ENCODE data around the gene DNAJC24.
A peak's percentile ranks its signal among the peaks of the same experiment; 100 is the strongest.

The DNAJC24 gene

DNA sequence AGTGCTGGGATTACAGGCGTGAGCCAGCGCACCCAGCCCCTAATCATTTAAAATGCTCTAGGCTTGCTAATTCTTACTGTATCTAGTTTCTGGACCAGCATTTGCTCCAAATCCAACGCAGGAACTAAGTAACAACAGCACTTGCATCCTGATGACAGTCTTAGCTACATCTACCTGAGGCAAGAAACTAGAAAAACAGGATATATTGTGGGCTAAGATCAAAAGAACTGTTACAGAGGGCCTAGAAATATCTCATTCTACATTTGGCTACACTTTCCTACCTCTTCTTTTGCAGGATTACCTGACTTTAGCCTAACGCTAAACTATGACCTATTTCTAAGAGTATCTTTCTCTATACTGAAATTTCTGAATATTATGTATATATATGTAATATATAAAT, 7.9 kb upstream of the DNAJC24 start:
- ChIA-PET POLR2A (no interaction called here), CTCF (no interaction called here)
- DNase-seq (ENCODE audit: extremely low spot score): no peak
- TF ChIP-seq, protein P1, sequence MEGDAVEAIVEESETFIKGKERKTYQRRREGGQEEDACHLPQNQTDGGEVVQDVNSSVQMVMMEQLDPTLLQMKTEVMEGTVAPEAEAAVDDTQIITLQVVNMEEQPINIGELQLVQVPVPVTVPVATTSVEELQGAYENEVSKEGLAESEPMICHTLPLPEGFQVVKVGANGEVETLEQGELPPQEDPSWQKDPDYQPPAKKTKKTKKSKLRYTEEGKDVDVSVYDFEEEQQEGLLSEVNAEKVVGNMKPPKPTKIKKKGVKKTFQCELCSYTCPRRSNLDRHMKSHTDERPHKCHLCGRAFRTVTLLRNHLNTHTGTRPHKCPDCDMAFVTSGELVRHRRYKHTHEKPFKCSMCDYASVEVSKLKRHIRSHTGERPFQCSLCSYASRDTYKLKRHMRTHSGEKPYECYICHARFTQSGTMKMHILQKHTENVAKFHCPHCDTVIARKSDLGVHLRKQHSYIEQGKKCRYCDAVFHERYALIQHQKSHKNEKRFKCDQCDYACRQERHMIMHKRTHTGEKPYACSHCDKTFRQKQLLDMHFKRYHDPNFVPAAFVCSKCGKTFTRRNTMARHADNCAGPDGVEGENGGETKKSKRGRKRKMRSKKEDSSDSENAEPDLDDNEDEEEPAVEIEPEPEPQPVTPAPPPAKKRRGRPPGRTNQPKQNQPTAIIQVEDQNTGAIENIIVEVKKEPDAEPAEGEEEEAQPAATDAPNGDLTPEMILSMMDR (IDR thresholded peaks at IDR 0.05; ENCODE audit: control extremely low read depth, extremely low read depth, low read depth, missing control alignments): no peak

DNA sequence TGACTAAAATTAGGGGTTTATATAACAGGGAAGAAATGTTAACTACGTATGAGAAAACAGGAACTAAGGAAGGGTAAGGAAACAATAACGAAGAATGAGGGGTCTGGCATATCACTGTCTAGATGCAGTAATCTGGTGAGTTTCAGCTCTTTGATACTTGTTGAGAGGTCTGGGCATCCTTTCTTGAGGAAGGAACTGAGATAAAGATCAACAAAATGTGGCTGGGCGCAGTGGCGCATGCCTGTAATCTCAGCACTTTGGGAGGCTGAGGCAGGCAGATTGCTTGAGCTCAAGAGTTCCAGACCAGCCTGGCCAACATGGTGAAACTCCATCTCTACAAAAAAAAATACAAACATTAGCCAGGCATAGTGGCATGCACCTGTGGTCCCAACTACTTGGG, 2.9 kb upstream of the DNAJC24 start:
- TF ChIP-seq, protein P1 (IDR thresholded peaks at IDR 0.05; ENCODE audit: control extremely low read depth, extremely low read depth, low read depth, missing control alignments): no peak
- ChIA-PET CTCF (no interaction called here), POLR2A (no interaction called here)
- DNase-seq (ENCODE audit: extremely low spot score): no peak

DNA sequence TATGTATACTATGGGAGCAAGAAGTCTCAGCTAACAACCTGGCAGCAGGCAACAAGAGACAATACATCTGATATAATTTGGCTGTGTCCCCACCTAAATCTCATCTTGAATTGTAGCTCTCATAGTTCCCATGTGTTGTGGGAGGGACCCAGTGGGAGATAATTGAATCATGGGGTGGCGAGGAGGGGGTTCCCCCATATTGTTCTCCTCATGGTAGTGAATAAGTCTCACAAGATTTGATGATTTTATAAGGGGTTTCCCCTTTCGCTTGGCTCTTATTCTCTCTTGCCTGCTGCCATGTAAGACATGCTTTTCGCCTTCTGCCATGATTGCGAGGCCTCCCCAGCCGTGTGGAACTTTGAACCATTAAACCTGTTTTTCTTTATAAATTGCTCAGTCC, 6.2 kb downstream of the DNAJC24 start:
- POLR2A ChIA-PET: no interaction called here
- DNase-seq (ENCODE audit: extremely low spot score): no peak
- TF ChIP-seq, protein P1 (IDR thresholded peaks at IDR 0.05; ENCODE audit: control extremely low read depth, extremely low read depth, low read depth, missing control alignments): no peak
- CTCF ChIA-PET: no interaction called here

DNA sequence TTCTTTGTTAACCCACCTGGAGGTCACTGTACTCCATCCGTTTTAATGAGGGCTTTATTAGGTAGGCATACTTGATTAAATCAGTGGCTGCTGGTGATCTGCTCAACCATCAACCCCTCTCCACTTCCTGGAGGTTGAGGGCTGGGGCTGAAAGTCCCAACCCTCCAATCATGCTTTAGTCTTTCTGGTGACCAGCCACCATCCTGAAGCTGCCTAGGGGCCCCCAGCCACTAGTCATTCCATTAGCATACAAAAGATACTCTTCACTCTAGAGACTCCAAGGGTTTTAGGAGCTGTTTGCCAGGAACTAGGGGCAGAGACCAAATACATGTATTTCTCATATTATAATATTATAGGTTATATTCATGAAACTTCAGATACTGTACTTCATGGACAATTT, 13.5 kb downstream of the DNAJC24 start:
- TF ChIP-seq, protein P1 (IDR thresholded peaks at IDR 0.05; ENCODE audit: control extremely low read depth, extremely low read depth, low read depth, missing control alignments): no peak
- no peak for DNase-seq (ENCODE audit: extremely low spot score)
- ChIA-PET POLR2A (no interaction called here), CTCF (interaction anchor here (1.1 to 1.9 kb wide), 2 partner anchors 13 to 18 kb away, joined by 3 to 6 read pairs; no protein-coding TSS in a partner anchor)

DNA sequence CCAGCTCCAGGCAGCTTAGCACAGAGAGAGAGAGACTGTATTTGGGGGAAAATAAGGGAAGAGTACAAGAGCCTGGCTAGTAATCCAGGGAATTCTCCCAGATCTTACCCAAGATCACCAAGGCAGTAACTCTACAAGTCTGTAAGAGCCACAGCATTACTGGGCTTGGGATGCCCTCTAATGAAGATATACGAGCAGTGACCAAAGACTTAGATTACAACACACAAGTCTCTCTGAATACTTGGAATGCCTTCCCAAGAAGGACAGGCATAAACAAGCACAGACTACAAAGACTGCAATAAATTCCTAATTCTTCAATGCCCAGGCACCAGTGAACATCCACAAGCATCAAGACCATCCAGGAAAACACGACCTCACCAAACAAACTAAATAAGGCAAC, 17.7 kb downstream of the DNAJC24 start:
- POLR2A ChIA-PET: no interaction called here
- TF ChIP-seq, protein P1 (IDR thresholded peaks at IDR 0.05; ENCODE audit: control extremely low read depth, extremely low read depth, low read depth, missing control alignments): no peak
- CTCF ChIA-PET: no interaction called here
- DNase-seq (ENCODE audit: extremely low spot score): no peak

DNA sequence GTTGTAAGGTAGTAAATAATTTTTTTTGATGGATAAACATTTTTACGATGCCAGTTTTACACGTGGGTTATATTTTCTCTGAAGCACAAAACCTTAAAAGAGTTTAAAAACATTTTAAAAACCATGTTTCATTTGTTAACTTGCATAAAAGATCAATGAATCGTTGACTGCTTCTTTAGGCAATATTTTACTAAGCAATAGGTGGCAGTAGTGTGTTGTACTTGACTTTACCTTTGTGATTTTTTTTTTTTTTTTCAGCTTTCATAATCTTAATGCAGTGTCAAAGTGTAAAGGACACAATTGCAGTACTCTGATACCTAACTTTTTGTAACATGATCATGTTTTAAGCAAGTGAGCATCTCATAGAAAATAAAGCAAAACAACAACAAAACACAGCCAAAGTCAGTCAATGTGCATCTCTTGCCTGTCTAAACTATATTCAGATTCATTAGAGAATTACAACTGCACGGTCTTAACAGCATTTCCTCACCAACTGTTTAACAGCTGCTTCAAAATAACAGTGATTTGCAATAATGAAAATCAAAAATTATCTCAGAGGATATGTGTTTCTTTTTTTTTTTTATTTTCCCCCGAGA, 27.7 kb downstream of the DNAJC24 start:
- TF ChIP-seq, protein P1 (IDR thresholded peaks at IDR 0.05; ENCODE audit: control extremely low read depth, extremely low read depth, low read depth, missing control alignments): peak; percentile 37
- ChIA-PET POLR2A (no interaction called here), CTCF (interaction anchor here (0.7 to 2.6 kb wide), 9 partner anchors 9 to 772 kb away, joined by 3 to 21 read pairs (median 3); no protein-coding TSS in a partner anchor)
- DNase-seq (ENCODE audit: extremely low spot score): peak; percentile 21

Measured in GM10248 (cell line).